Heart left ventricle (tissue), 16 donors: ENCODE data around the gene RAB40C. TPM values are rescaled to one million over a fixed set of nuclear protein-coding genes. Genes with fewer than 3 reads are reported as not detected.

Experiments used
- ATAC-seq, 4 donors: fragments of 200-7000 bp; cut with Tn5 transposase; one replicate each; pipeline ENCODE4 v1.9.1; 2020 to 2022; ENCODE audit warnings: moderate library complexity in 4 of 4, mild to moderate bottlenecking in 3 of 4, moderate number of reproducible peaks in 1 of 4
- DNase-seq, 5 donors: peaks; one replicate each; pipeline ENCODE4 v3.0.0-alpha.2; 2020
- H3K27ac ChIP-seq, 12 donors: fragments of 200-600 bp; sonication (generic) in 4 of 12; one replicate each; pipeline versions ENCODE4 v1.5.0 to v1.8.0; 2016 to 2022; ENCODE audit warnings: mild to moderate bottlenecking in 2 of 12
- H3K27me3 ChIP-seq, 9 donors: fragments of 200-600 bp; sonication (generic) in 2 of 9; one replicate each; pipeline versions ENCODE4 v1.5.1 to v1.8.0; 2016 to 2022; ENCODE audit warnings: mild to moderate bottlenecking in 3 of 9
- H3K36me3 ChIP-seq, 9 donors: fragments of 200-600 bp; sonication (generic) in 2 of 9; one replicate each; pipeline versions ENCODE4 v1.5.0 to v1.8.0; 2018 to 2022; ENCODE audit warnings: mild to moderate bottlenecking in 2 of 9
- H3K4me1 ChIP-seq, 12 donors: fragments of 200-600 bp; sonication (generic) in 4 of 12; one replicate each; pipeline versions ENCODE4 v1.5.0 to v1.8.0; 2016 to 2022; ENCODE audit warnings: mild to moderate bottlenecking in 3 of 12
- H3K4me3 ChIP-seq, 12 donors: fragments of 200-600 bp; sonication (generic) in 4 of 12; one replicate each; pipeline versions ENCODE4 v1.5.0 to v1.8.0; 2017 to 2022; ENCODE audit warnings: mild to moderate bottlenecking in 9 of 12, moderate library complexity in 4 of 12
- H3K9me3 ChIP-seq, 12 donors: fragments of 200-600 bp; sonication (generic) in 4 of 12; one replicate each; pipeline versions ENCODE4 v1.5.0 to v1.8.0; 2016 to 2022; ENCODE audit warnings: mild to moderate bottlenecking in 1 of 12
- POLR2A ChIP-seq, 2 donors: fragments of 450-650 bp; IDR thresholded peaks; one replicate each; pipeline ENCODE4 v1.6.1; 2017; ENCODE audit warnings: antibody characterized with exemption in 2 of 2, mild to moderate bottlenecking in 2 of 2, moderate library complexity in 2 of 2
- WGBS, 4 donors: extraction: QIAGEN DNeasy Blood & Tissue Kit in 2 of 4; methylation state at CpG; one replicate each; pipeline versions ENCODE4 v1.1.5 to v1.1.7; 2013 to 2018; 5-methylcytosine and 5-hydroxymethylcytosine counted together
- intact Hi-C, 10 donors: fragments of 100-400 bp; cut with DNase I; formaldehyde crosslinking; loops; one replicate each; pipeline versions ENCODE4 v1.11.1 to v1.14.2; 2022
- polyA plus RNA-seq, 2 donors: library from polyadenylated mRNA; stranded (reverse); fragments of 200-250 nt; gene quantifications; one replicate each; pipeline ENCODE4 v1.2.3, GENCODE V29; 2013
- total RNA-seq, 9 donors: library from RNA; depleted of rRNA in 2 of 9; stranded (reverse); fragments of >200 nt in 2 of 9; fragmentation: NEBNext Ultra II Directional in 3 of 9; extraction: Animal tissue kit (Norgen Biotek cat#: 25700) in 3 of 9; gene quantifications; one replicate each; pipeline versions ENCODE4 v1.1.0 to v1.2.4, GENCODE V29; 2016 to 2023
- TF ChIP-seq, protein P1 (sequence below), 12 donors: fragments of 200-600 bp; sonication (generic) in 4 of 12; IDR thresholded peaks; one replicate each; pipeline versions ENCODE4 v1.5.0 to v1.8.0; 2018 to 2022; ENCODE audit warnings: antibody characterized with exemption in 12 of 12, mild to moderate bottlenecking in 5 of 12
- donor health status: ischemic (EF 13 %, LVEDD 7.1; RV severe dilation, severe dysfunction).
- donor health status: healthy with polysubstance abuse.
- donor health status: DM: no; HTN: yes; CAD: no.
- donor health status: DM: no; HTN: no; CAD: no.
- donor health status: ischemic (EF 25% LVEDD 6.9; RV normal size, moderate dysfunction).
- donor health status: ischemic (EF 25% LVEDD 5.7; RV mildly dilated, moderate dysfunction).
- donor health status: healthy.
- donor health status: DM: yes; HTN: yes; CAD: no.
- donor health status: ischemic (EF 35%, LVEDD 5.7; RV mildly dilated, moderate dysfunction).
- donor health status: nonischemic (EF 11% LVEDD 7.7; RV severe dilation, severe dysfunction).
- donor health status: DM: yes; HTN: yes; CAD: no.
- donor health status: PGD.
- donor health status: ischemic (EF 29% LVEDD 5.4; RV normal size, mild dysfunction).
- donor health status: nonischemic (EF 23%, LVEDD 6.1; RV moderate dilation, normal function).

The RAB40C gene
- total and polyA plus RNA-seq, 11 donors = 10.2 to 22.0 (median 12.8) TPM

DNA sequence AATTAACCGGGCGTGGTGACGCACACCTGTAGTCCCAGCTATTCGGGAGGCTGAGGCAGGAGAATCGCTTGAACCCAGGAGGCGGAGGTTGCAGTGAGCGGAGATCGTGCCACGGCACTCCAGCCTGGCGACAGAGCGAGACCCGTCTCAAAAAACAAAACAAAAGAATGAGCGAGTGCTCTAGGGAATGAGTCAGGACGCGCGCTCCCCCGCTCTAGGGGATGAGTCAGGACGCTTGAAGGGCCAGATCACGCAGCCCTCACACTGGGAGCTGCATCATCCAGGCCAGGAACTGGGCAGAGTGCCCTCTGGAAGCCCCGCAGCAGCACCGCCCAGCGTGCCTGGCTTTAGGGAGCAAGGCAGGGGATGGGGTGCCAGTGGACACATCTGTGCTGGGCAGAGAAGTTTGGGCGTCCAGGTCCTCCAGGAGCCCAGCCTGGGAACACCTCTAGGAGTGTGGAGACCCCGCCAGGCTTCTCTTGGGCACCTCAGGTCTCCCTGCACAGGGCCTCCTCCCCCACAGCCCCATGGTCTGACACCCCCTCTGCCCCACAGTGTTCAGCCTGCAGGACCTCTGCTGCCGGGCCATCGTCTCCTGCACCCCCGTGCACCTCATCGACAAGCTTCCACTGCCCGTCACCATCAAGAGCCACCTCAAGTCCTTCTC lies 37.1 kb downstream of the RAB40C start:
- Histone ChIP-seq H3K9me3 (no peaks in the 10 kb centered on the region), H3K27ac (peak overlapping the region in 1 of 12 donors; percentile 57), H3K36me3 (peaks cover 0 to 39% (median 10%) of the 10 kb centered on the region in 9 donors), H3K27me3 (no peaks in the 10 kb centered on the region), H3K4me1 (peaks cover 0 to 25% (median 21%) of the 10 kb centered on the region in 12 donors), H3K4me3 (no peak overlapping the region)
- WGBS, 4 donors = 93 to 96% (median 93%) methylated on average over 27 to 29 of the region's 29 CpGs
- DNase-seq = peak in 1 of 5 donors; percentile 26
- no peak for TF ChIP-seq POLR2A (IDR thresholded peaks at IDR 0.05)
- TF ChIP-seq, protein P1, sequence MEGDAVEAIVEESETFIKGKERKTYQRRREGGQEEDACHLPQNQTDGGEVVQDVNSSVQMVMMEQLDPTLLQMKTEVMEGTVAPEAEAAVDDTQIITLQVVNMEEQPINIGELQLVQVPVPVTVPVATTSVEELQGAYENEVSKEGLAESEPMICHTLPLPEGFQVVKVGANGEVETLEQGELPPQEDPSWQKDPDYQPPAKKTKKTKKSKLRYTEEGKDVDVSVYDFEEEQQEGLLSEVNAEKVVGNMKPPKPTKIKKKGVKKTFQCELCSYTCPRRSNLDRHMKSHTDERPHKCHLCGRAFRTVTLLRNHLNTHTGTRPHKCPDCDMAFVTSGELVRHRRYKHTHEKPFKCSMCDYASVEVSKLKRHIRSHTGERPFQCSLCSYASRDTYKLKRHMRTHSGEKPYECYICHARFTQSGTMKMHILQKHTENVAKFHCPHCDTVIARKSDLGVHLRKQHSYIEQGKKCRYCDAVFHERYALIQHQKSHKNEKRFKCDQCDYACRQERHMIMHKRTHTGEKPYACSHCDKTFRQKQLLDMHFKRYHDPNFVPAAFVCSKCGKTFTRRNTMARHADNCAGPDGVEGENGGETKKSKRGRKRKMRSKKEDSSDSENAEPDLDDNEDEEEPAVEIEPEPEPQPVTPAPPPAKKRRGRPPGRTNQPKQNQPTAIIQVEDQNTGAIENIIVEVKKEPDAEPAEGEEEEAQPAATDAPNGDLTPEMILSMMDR (IDR thresholded peaks at IDR 0.05) = no peak
- intact Hi-C loops = loop anchor here in 3 of 10 donors (5.0 kb wide), 2 partner anchors 35 to 50 kb away; partner anchors contain the start of gene RAB40C (in 2 of the 3)
- ATAC-seq = no peak

DNA sequence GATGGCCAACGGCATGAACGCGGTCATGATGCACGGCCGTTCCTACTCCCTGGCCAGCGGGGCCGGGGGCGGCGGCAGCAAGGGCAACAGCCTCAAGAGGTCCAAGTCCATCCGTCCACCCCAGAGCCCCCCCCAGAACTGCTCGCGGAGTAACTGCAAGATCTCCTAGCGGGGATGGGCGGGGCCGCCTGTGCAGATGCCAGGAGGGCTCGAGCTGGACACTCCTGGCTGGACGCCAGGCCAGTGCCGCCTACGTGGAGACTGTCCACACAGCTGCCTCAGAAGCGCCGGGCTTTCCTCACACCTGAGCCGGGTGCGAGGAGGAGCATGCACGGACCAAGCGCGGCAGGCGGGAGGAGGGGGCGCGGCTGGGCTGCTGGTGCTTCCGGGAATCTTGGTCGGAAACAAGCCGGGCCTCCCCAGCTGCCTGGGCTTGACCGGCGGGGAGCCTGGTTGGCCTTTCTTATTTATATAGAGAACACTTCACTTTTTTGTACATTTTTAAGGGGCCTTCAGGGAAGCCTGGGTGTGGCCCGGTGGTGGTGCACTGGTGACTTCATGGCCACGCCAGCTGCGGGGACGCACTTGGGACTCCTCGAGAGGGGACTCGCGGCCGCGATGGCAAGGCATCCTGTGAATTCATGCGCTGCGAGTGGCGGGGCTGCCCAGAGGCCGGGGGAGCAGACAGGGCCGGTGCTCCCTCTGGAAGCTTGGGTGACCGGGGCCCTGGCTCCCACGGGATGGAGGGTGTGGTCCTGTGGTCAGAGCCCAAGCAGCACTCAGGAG lies 37.8 kb downstream of the RAB40C start:
- Histone ChIP-seq H3K4me3 (no peak overlapping the region), H3K27me3 (no peaks in the 10 kb centered on the region), H3K36me3 (peaks cover 0 to 39% (median 10%) of the 10 kb centered on the region in 9 donors), H3K27ac (peak overlapping the region in 1 of 12 donors; percentile 57), H3K4me1 (peaks cover 0 to 25% (median 21%) of the 10 kb centered on the region in 12 donors), H3K9me3 (no peaks in the 10 kb centered on the region)
- ATAC-seq = no peak
- TF ChIP-seq, protein P1 (IDR thresholded peaks at IDR 0.05) = no peak
- no peak for TF ChIP-seq POLR2A (IDR thresholded peaks at IDR 0.05)
- DNase-seq = peak in 1 of 5 donors; percentile 45
- intact Hi-C loops = loop anchor here in 3 of 10 donors (5.0 kb wide), 2 partner anchors 35 to 50 kb away; partner anchors contain the start of gene RAB40C (in 2 of the 3)
- WGBS, 4 donors = 86 to 92% (median 89%) methylated on average over 30 to 50 of the region's 50 CpGs

DNA sequence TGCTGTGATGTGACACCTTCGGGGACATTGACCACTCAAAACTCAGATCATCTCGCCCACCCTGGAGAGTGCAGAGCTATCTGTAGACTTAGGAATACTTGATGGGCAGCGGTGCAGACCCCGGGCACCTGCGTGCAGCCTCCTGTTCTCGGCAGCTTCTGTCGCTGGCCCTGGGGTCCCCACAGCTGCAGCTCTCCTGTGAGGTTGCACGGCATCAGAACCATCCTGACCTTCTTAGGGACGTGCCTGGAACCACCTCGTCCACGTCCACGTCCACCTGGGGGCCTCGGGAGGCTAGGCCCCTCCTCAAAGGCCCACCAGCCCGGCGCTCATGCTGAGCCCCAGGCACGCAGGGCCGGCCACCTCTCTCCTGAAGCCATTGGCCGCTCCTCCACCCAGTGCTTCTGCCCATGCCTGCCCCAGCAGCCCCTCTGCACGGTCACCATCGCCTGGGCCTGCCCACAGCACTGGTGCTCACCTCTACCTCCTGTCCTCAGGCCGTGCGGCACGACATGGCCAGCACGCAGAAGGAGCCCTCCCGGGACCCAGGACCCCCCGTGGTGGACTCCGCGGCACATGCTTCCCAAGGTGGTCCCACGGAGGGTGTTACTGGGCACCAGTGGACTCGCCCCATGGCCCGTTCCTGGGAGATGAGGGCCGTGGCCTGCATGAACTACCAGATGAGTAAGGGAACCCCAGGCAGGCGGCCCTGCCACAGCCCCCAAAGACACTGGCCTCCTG lies 38.6 kb downstream of the RAB40C start:
- Histone ChIP-seq H3K4me1 (peaks cover 0 to 25% (median 21%) of the 10 kb centered on the region in 12 donors), H3K4me3 (no peak overlapping the region), H3K9me3 (no peaks in the 10 kb centered on the region), H3K27me3 (no peaks in the 10 kb centered on the region), H3K36me3 (peaks cover 0 to 47% (median 10%) of the 10 kb centered on the region in 9 donors), H3K27ac (no peak overlapping the region)
- intact Hi-C loops = loop anchor here in 3 of 10 donors (5.0 kb wide), 2 partner anchors 36 to 51 kb away; partner anchors contain the start of gene RAB40C (in 2 of the 3)
- WGBS, 4 donors = 93 to 97% (median 95%) methylated on average over 24 to 33 of the region's 33 CpGs
- ATAC-seq (no peak), DNase-seq (peak in 1 of 5 donors; percentile 29)
- TF ChIP-seq, protein P1 (IDR thresholded peaks at IDR 0.05) = no peak
- TF ChIP-seq POLR2A (IDR thresholded peaks at IDR 0.05) = no peak
